Thoracic aorta (tissue), 2 donors: ENCODE results near the gene SUPT20HL2. TPM values are rescaled to one million over a fixed set of nuclear protein-coding genes. Genes with fewer than 3 reads are reported as not detected.

Experiments used
- ATAC-seq: fragments of 150-250 bp; one replicate; pipeline ENCODE4 v1.8.0; 2017; ENCODE audit warnings: low read depth; ENCODE audit not compliant: insufficient number of reproducible peaks, low FRiP score
- DNase-seq: peaks from one replicate; pipeline ENCODE4 v3.0.0-alpha.2; 2020; ENCODE audit warnings: low spot score
- H3K27ac ChIP-seq, 2 donors: fragments of 200-600 bp; sonication (generic); 1 replicate in 1 of 2; 2 replicates in 1 of 2; pipeline ENCODE4 v1.5.1; 2016; ENCODE audit warnings: mild to moderate bottlenecking in 2 of 2, moderate library complexity in 2 of 2
- H3K27me3 ChIP-seq: fragments of 200-600 bp; sonication (generic); replicated peaks from 2 replicates; pipeline ENCODE4 v1.6.0; 2016; ENCODE audit warnings: mild to moderate bottlenecking; ENCODE audit not compliant: insufficient read depth
- H3K36me3 ChIP-seq: fragments of 200-600 bp; sonication (generic); one replicate; pipeline ENCODE4 v1.5.1; 2016
- H3K4me1 ChIP-seq, 2 donors: fragments of 200-600 bp; sonication (generic); 1 replicate in 1 of 2; 2 replicates in 1 of 2; pipeline versions ENCODE4 v1.5.1 to v1.6.0; 2016; ENCODE audit warnings: low read depth in 2 of 2, mild to moderate bottlenecking in 1 of 2; ENCODE audit not compliant: control insufficient read depth in 1 of 2
- H3K4me3 ChIP-seq: fragments of 200-600 bp; sonication (generic); 2 replicates; pipeline ENCODE4 v1.5.1; 2016; ENCODE audit warnings: mild to moderate bottlenecking
- H3K9me3 ChIP-seq: fragments of 200-600 bp; sonication (generic); 2 replicates; pipeline ENCODE4 v1.5.1; 2016
- CTCF ChIP-seq: fragments of 200-600 bp; sonication (generic); IDR thresholded peaks from one replicate; pipeline ENCODE4 v1.5.1; 2019; ENCODE audit warnings: antibody characterized with exemption
- total RNA-seq, 2 donors: library from RNA; depleted of rRNA; stranded (reverse); fragments of >200 nt; gene quantifications; one replicate each; pipeline versions ENCODE4 v1.1.0 to v1.2.3, GENCODE V29; 2016

Gene SUPT20HL2
- total RNA-seq, 2 donors from 2014 or later: not detected

- Histone ChIP-seq H3K27me3 (no peaks in the 10 kb centered on the region), H3K4me3 (no peak overlapping the region), H3K4me1 (no peaks in the 10 kb centered on the region), H3K27ac (no peak overlapping the region), H3K9me3 (no peaks in the 10 kb centered on the region), H3K36me3 (no peaks in the 10 kb centered on the region)
- no peak for TF ChIP-seq CTCF
- ATAC-seq (no peak), DNase-seq (no peak)
Measured at GRCh38 chrX:24282381-24283126, 31.3 kb downstream of the SUPT20HL2 start.

- no peak overlapping the region for H3K27ac ChIP-seq
- no peak for ATAC-seq
- TF ChIP-seq CTCF: no peak
- H3K36me3 ChIP-seq: no peaks in the 10 kb centered on the region
- H3K27me3 ChIP-seq: no peaks in the 10 kb centered on the region
- H3K9me3 ChIP-seq: no peaks in the 10 kb centered on the region
- DNase-seq: no peak
- H3K4me1 ChIP-seq: no peaks in the 10 kb centered on the region
- H3K4me3 ChIP-seq: no peak overlapping the region
Measured at GRCh38 chrX:24277405-24277804, 36.5 kb downstream of the SUPT20HL2 start.

GRCh38 chrX:24276015-24276414 lies 37.9 kb downstream of the SUPT20HL2 start:
- H3K9me3 ChIP-seq: no peaks in the 10 kb centered on the region
- no peaks in the 10 kb centered on the region for H3K4me1 ChIP-seq
- H3K4me3 ChIP-seq: no peak overlapping the region
- no peak for TF ChIP-seq CTCF
- no peak overlapping the region for H3K27ac ChIP-seq
- ATAC-seq (no peak), DNase-seq (no peak)
- no peaks in the 10 kb centered on the region for H3K27me3 ChIP-seq
- H3K36me3 ChIP-seq: no peaks in the 10 kb centered on the region

- no peak overlapping the region for H3K27ac ChIP-seq
- H3K4me3 ChIP-seq: no peak overlapping the region
- ATAC-seq (no peak), DNase-seq (no peak)
- TF ChIP-seq CTCF: no peak
- H3K4me1 ChIP-seq: no peaks in the 10 kb centered on the region
- H3K36me3 ChIP-seq: no peaks in the 10 kb centered on the region
- no peaks in the 10 kb centered on the region for H3K9me3 ChIP-seq
- no peaks in the 10 kb centered on the region for H3K27me3 ChIP-seq
Measured at GRCh38 chrX:24271262-24271661, 42.6 kb downstream of the SUPT20HL2 start.

DNA sequence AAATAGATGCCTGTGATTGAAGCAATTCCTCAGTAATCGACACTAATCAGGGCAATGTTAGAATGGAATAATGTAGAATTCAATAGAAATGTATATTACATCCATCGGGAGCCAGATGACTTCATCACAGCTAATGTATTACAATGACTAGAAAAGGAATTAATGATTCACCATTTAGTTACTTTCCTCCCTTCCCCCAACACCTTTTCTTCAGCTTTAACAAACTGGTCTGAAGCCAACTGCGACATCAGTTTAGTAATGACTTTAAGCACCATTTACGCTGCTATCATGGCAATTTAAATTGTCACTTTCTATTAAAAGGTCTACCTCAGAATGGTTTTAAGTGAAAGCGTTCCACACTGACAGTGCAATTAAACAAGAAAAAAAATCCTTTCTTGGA lies 45.1 kb downstream of the SUPT20HL2 start:
- no peak overlapping the region for H3K4me3 ChIP-seq
- H3K9me3 ChIP-seq: no peaks in the 10 kb centered on the region
- H3K27me3 ChIP-seq: no peaks in the 10 kb centered on the region
- H3K4me1 ChIP-seq: no peaks in the 10 kb centered on the region
- no peak for TF ChIP-seq CTCF
- no peak overlapping the region for H3K27ac ChIP-seq
- H3K36me3 ChIP-seq: no peaks in the 10 kb centered on the region
- no peak for ATAC-seq
- no peak for DNase-seq
